Prostate gland (tissue), 2 donors: ENCODE data around the gene CUL1.

Experiments
- CTCF ChIP-seq, 4 experiments: fragments of 200-600 bp in 2 of 4; fragments of 450-650 bp in 2 of 4; sonication (generic) in 2 of 4; IDR thresholded peaks; 1 replicate in 3 of 4; 2 replicates in 1 of 4; pipeline ENCODE4 v1.5.1; 2016 to 2019; ENCODE audit warnings: antibody characterized with exemption in 4 of 4, mild to moderate bottlenecking in 2 of 4, moderate library complexity in 2 of 4
- POLR2A ChIP-seq: fragments of 450-650 bp; IDR thresholded peaks from one replicate; pipeline ENCODE4 v1.6.1; 2016; ENCODE audit warnings: antibody characterized with exemption, mild to moderate bottlenecking

- TF ChIP-seq CTCF (IDR thresholded peaks at IDR 0.05) (no peak), POLR2A (no peak)
These were observed 108.7 kb downstream of the CUL1 start for GRCh38 chr7:148807436-148807835.
